Brain microvascular endothelial cell (primary cell): ENCODE results near the gene MAP3K15.
A peak's percentile ranks its signal among the peaks of the same experiment; 100 is the strongest.

Experiments used
- DNase-seq: peaks from one replicate; pipeline ENCODE4 v3.0.0-alpha.2; 2020
- H3K27ac ChIP-seq: fragments of 250-450 bp; sonication (Bioruptor Pico); 2 replicates; pipeline ENCODE4 v1.5.1; 2020; ENCODE audit warnings: mild to moderate bottlenecking, moderate library complexity
- H3K27me3 ChIP-seq: fragments of 250-450 bp; sonication (Bioruptor Pico); replicated peaks from 2 replicates; pipeline ENCODE4 v1.5.1; 2020; ENCODE audit warnings: mild to moderate bottlenecking
- H3K36me3 ChIP-seq: fragments of 250-450 bp; sonication (Bioruptor Pico); replicated peaks from 2 replicates; pipeline ENCODE4 v1.5.1; 2020; ENCODE audit warnings: mild to moderate bottlenecking
- H3K4me3 ChIP-seq: 2 replicates; pipeline ENCODE4 v1.5.1; 2011; ENCODE audit warnings: low read depth, mild to moderate bottlenecking, control low read depth, low read length, moderate library complexity
- in situ Hi-C: cut with HindIII; loops from 2 replicates; pipeline ENCODE4 v1.10.0; 2017; ENCODE audit warnings: low sequenced_read_pairs, low pct_ligation_motif_present
- TF ChIP-seq, protein P1 (sequence below): IDR thresholded peaks from 2 replicates; pipeline ENCODE4 v1.5.1; 2011; ENCODE audit warnings: low read depth, mild to moderate bottlenecking, moderate library complexity, low read length, control low read depth, inconsistent platforms; ENCODE audit errors: missing control alignments

The MAP3K15 gene

DNA sequence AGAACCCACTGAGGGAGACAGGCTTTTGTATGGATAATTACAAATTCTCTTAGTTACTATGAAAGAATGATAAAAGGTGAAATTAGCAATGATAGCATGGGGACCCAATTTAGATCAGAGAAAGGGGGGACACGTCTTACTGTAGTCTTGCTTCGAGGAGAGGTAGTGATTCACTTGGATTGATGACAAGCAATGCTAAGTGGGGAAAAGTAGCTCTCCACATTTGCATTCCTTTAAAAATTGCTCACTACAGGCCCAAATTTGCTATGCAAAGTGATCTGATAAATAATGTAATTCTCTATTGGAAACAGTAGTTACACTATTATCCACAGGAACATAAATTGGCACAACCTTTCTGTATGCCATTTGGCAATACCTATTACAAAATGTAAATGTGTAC, 42.5 kb upstream of the MAP3K15 start:
- Histone ChIP-seq H3K27ac (no peak overlapping the region), H3K36me3 (no peaks in the 10 kb centered on the region), H3K27me3 (no peaks in the 10 kb centered on the region), H3K4me3 (no peak overlapping the region)
- TF ChIP-seq, protein P1, sequence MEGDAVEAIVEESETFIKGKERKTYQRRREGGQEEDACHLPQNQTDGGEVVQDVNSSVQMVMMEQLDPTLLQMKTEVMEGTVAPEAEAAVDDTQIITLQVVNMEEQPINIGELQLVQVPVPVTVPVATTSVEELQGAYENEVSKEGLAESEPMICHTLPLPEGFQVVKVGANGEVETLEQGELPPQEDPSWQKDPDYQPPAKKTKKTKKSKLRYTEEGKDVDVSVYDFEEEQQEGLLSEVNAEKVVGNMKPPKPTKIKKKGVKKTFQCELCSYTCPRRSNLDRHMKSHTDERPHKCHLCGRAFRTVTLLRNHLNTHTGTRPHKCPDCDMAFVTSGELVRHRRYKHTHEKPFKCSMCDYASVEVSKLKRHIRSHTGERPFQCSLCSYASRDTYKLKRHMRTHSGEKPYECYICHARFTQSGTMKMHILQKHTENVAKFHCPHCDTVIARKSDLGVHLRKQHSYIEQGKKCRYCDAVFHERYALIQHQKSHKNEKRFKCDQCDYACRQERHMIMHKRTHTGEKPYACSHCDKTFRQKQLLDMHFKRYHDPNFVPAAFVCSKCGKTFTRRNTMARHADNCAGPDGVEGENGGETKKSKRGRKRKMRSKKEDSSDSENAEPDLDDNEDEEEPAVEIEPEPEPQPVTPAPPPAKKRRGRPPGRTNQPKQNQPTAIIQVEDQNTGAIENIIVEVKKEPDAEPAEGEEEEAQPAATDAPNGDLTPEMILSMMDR, result no peak
- no peak for DNase-seq
- in situ Hi-C loops, result no loop called here

DNA sequence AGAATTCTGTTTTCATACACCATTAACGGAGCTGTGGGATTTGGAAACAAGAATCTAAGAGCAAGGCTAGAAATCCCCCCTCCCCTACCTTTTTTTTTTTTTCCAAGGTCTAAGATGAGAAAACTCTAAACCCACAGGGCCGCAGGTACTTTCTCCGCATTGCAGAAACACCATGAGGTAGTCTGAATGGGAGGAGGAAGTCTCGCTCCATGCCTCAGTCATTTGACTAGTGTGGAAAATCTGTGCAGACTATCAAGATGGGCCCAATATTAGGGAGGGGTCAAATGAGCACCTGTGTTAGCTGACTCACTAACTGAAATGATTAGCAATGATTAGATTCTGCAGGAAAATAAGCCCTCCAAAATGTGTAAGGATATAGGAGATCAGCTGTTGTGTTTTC, 40.9 kb upstream of the MAP3K15 start:
- Histone ChIP-seq H3K4me3 (no peak overlapping the region), H3K36me3 (no peaks in the 10 kb centered on the region), H3K27me3 (no peaks in the 10 kb centered on the region), H3K27ac (no peak overlapping the region)
- TF ChIP-seq, protein P1, result no peak
- in situ Hi-C loops, result no loop called here
- no peak for DNase-seq

DNA sequence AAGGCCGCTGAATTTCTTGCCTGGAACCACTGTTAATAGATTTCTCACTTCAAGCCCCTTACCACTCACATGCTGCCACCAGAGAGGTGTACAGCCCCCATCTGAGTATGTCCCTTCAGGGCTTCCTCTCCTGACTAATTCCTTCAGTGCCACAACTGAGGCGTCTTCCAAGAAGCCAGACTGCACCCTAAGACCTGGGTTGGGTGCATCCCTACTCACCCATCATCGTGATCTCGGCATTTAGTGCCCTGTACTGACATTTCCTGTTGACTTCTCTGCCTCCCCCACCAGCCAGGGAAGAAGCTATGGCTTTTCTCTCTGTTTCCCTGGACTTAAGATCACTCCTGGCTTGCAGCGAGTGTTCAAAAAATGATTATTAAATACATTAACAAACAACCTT, 40.4 kb upstream of the MAP3K15 start:
- no peak for DNase-seq
- TF ChIP-seq, protein P1, result no peak
- H3K27me3 ChIP-seq, result no peaks in the 10 kb centered on the region
- in situ Hi-C loops, result no loop called here
- H3K27ac ChIP-seq, result no peak overlapping the region
- H3K4me3 ChIP-seq, result no peak overlapping the region
- H3K36me3 ChIP-seq, result no peaks in the 10 kb centered on the region

DNA sequence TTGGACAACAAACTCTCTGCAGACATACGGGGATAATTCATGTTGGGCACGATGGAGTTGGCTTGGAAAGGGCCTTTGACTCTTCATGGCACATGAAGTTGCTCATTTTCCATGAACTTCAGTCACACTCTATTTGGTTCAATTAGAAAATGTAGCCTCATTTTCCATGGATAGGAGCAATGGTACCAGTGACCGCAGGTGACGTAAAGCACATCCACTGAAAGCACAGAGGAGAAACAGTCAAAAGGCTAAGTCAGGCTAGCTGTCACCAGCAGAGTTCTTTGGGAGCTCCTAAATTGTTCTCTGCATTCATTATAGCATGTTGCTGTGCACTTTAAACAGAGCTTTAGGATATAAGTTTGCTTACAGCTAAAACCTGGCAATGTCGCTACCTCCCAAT, 39.9 kb upstream of the MAP3K15 start:
- TF ChIP-seq, protein P1, result no peak
- H3K4me3 ChIP-seq, result no peak overlapping the region
- no peak for DNase-seq
- in situ Hi-C loops, result no loop called here
- no peaks in the 10 kb centered on the region for H3K36me3 ChIP-seq
- H3K27ac ChIP-seq, result no peak overlapping the region
- no peaks in the 10 kb centered on the region for H3K27me3 ChIP-seq

DNA sequence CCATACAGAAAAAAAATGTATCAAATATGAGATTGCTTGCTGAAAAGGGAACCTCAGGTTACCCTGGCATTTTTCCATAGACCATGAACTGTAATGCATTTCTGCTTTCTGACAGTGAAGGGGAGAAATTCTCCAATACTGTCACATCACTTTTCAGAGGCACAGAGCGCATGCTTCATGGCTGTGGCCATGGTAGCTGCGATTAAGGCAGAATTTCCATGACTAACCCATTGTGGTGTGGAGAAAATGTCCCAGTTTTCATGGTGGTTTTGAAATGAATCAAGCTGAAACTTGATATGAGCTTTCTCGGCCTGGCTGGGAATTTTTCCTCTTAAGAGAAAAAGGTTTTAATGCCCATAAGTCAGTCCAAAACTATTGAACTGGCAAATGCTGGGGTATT, 39.5 kb upstream of the MAP3K15 start:
- Histone ChIP-seq H3K36me3 (no peaks in the 10 kb centered on the region), H3K27ac (peak overlapping the region; percentile 24), H3K27me3 (no peaks in the 10 kb centered on the region), H3K4me3 (no peak overlapping the region)
- TF ChIP-seq, protein P1, result no peak
- DNase-seq, result peak; percentile 70
- in situ Hi-C loops, result no loop called here

DNA sequence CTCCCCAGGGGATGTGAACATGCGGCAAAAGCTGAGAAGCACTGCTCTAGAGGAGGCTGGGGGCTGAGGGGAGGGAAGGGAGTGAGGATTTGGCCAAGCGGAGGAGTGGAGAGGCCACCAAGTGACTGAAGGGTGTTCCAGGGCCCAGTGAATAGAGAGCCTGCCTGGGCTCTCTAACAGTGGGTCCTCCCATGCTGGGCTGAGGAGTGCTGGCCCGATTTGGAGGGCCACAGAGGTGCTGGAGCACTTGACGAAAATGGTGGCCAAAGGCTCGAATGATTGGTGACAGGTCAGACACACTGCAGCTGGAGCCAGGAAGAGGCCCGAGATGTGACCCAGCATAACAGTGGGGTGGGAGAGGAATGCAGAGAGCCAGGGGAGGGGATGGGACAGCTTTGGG, 37.5 kb upstream of the MAP3K15 start:
- Histone ChIP-seq H3K27ac (no peak overlapping the region), H3K27me3 (no peaks in the 10 kb centered on the region), H3K36me3 (peaks cover 3% of the 10 kb centered on the region), H3K4me3 (no peak overlapping the region)
- TF ChIP-seq, protein P1, result no peak
- no peak for DNase-seq
- in situ Hi-C loops, result no loop called here
